ENCODE results near the gene ZNF579.

The ZNF579 gene

DNA sequence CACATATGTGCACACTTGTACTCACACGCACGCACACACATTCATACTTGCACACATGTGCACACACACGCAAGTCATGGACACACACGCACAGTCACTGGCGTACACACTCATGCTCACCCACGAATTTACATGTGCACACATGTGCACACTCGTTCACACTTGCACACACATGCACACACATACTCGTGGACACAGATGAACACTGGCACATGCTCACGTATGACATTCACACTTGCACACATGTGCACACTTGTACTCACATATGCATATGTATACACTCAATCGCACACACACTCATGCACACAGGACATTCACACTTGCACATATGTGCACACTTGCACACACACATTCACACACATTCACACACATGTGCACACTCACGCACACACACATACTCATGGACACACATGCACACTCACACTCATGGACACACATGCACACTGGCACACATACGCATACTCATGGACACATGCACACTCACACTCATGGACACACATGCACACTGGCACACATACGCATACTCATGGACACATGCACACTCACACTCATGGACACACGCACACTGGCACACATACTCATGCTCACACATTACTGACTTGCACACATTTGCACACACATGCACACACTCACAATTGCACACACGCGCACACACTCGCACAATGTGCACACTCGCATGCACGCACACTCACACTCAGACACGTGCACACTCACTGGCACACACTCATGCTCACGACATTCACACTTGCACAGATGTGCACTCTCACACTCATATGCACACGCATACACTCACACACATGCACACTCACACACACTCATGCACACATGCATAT is 53.2 kb downstream of the ZNF579 start:
- no peak overlapping the region for H3K27ac ChIP-seq
- no peak for DNase-seq (ENCODE audit: low read depth, low spot score)
